KMS-11 (cell line): ENCODE results near the gene COA1.
"Not testable (repeated sequence)": the region's sequence is repeated elsewhere in the genome, so short reads cannot be mapped to it uniquely, and the experiment has no call there.

ENCODE experiments used
- H2AFZ ChIP-seq: fragments of 200-600 bp; sonication (generic); 2 replicates; pipeline ENCODE4 v1.6.1; 2016; ENCODE audit warnings: antibody characterized with exemption, mixed run types, low read depth
- H3K27ac ChIP-seq: fragments of 200-600 bp; sonication (generic); 2 replicates; pipeline ENCODE4 v1.6.1; 2016; ENCODE audit warnings: mild to moderate bottlenecking, mixed run types
- H3K27me3 ChIP-seq: fragments of 200-600 bp; sonication (generic); 2 replicates; pipeline ENCODE4 v1.6.1; 2017; ENCODE audit warnings: mild to moderate bottlenecking, low read depth, mixed run types, moderate library complexity; ENCODE audit not compliant: insufficient read depth
- H3K36me3 ChIP-seq: fragments of 200-600 bp; sonication (generic); 2 replicates; pipeline ENCODE4 v1.6.1; 2017; ENCODE audit warnings: mild to moderate bottlenecking, mixed run types; ENCODE audit not compliant: insufficient read depth
- H3K4me1 ChIP-seq: fragments of 200-600 bp; sonication (generic); 2 replicates; pipeline ENCODE4 v1.6.1; 2016; ENCODE audit warnings: mild to moderate bottlenecking, low read depth, mixed run types; ENCODE audit not compliant: poor library complexity, severe bottlenecking
- H3K4me2 ChIP-seq: fragments of 200-600 bp; sonication (generic); 2 replicates; pipeline ENCODE4 v1.7.0; 2016; ENCODE audit warnings: mild to moderate bottlenecking, mixed run types
- H3K4me3 ChIP-seq: fragments of 200-600 bp; sonication (generic); IDR thresholded peaks from 2 replicates; pipeline ENCODE4 v1.6.1; 2017; ENCODE audit warnings: low read depth, low read length, mixed read lengths; ENCODE audit not compliant: insufficient read depth
- H3K79me2 ChIP-seq: fragments of 200-600 bp; sonication (generic); 2 replicates; pipeline ENCODE4 v1.6.1; 2016; ENCODE audit warnings: low read depth, mixed run types; ENCODE audit not compliant: insufficient read depth
- H3K9ac ChIP-seq: fragments of 200-600 bp; sonication (generic); 2 replicates; pipeline ENCODE4 v1.6.1; 2016; ENCODE audit warnings: mild to moderate bottlenecking, mixed run types
- H4K20me1 ChIP-seq: fragments of 200-600 bp; sonication (generic); 2 replicates; pipeline ENCODE4 v1.6.1; 2016; ENCODE audit warnings: mild to moderate bottlenecking, mixed run types; ENCODE audit not compliant: insufficient read depth
- CTCF ChIP-seq: fragments of 200-600 bp; sonication (generic); conservative IDR thresholded peaks from 2 replicates; pipeline ENCODE4 v1.6.1; 2017; ENCODE audit warnings: low read depth, mild to moderate bottlenecking, antibody characterized with exemption, low read length, moderate library complexity, mixed read lengths

COA1 gene, protein sequence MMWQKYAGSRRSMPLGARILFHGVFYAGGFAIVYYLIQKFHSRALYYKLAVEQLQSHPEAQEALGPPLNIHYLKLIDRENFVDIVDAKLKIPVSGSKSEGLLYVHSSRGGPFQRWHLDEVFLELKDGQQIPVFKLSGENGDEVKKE

DNA sequence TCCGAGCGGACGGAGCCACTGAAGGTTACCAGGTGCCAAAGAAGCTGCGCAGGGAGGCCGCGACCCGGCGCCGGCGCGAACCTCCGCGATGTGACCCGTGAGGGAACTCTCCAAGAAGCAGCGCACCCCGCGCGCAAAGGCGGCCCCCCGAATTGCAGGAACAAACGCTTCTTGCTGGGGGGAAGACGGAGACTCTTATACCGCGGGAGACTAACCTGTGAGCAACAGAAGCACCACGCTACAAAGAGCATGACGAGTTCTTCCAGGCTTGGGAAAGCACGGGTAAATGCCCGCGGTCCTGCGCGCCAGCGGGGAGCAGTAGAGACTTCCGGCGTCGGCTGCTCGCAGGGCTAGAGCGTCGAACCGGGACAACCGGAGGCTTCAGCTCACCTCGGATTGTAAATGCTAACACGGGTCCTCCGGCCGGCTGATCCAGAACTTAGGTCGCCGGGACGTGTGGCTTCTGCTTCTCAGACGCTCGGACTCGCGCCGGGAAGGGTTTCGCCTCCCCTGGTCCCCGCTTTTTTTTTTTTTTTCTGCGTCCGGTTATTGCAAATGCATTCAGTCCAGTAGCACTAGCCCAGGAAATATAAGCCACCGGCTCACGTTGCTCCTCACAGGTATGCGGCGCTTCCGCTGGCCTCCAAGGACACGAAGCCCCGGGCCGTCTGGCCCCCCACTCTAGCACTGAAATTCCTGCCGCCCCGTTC, at the start of gene COA1:
Gene COA1 (minus strand): TSS at position 310 of the 710 bp plus-strand sequence. CDS start 80,909 bp downstream, outside the sequence.
- H3K36me3 ChIP-seq, result no peaks in the 10 kb centered on the region; the same call in 1 of the 2 replicates
- H3K4me3 ChIP-seq, result peak within 1 kb of the TSS; percentile 68
- H3K4me2 ChIP-seq, result peak within 1 kb of the TSS; percentile 98
- H2AFZ ChIP-seq, result peak within 1 kb of the TSS; percentile 99
- no peaks in the 10 kb centered on the region for H3K27me3 ChIP-seq
- peak within 1 kb of the TSS; percentile 82 for H3K9ac ChIP-seq
- H3K79me2 ChIP-seq, result peaks cover 46% of the 10 kb centered on the region
- H3K4me1 ChIP-seq, result peaks cover 39% of the 10 kb centered on the region
- peaks cover 10% of the 10 kb centered on the region; the same call in 1 of the 2 replicates for H4K20me1 ChIP-seq
- TF ChIP-seq CTCF, result 0 out of 2 replicates have a peak, but pooled peaks have one; percentile 23
- H3K27ac ChIP-seq, result peak within 1 kb of the TSS; percentile 66

DNA sequence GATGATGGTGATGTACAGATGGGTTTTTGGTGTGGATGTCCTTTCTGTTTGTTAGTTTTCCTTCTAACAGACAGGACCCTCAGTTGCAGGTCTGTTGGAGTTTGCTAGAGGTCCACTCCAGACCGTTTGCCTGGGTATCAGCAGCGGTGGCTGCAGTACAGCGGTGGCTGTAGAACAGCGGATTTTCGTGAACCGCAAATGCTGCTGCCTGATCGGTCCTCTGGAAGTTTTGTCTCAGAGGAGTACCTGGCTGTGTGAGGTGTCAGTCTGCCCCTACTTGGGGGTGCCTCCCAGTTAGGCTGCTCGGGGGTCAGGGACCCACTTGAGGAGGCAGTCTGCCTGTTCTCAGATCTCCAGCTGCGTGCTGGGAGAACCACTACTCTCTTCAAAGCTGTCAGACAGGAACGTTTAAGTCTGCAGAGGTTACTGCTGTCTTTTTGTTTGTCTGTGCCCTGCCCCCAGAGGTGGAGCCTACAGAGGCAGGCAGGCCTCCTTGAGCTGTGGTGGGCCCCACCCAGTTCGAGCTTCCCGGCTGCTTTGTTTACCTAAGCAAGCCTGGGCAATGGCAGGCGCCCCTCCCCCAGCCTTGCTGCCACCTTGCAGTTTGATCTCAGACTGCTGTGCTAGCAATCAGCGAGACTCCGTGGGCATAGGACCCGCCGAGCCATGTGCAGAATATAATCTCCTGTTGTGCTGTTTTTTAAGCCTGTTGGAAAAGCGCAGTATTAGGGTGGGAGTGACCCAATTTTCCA, 49.1 kb upstream of the COA1 start:
- not testable (repeated sequence) for H3K27me3 ChIP-seq, H3K79me2 ChIP-seq, H4K20me1 ChIP-seq, H3K27ac ChIP-seq, H3K4me1 ChIP-seq, H3K9ac ChIP-seq, H3K4me2 ChIP-seq, H3K4me3 ChIP-seq, H3K36me3 ChIP-seq, H2AFZ ChIP-seq

- not testable (repeated sequence) for H3K79me2 ChIP-seq, H3K9ac ChIP-seq, H3K4me3 ChIP-seq
These were observed 45.9 kb upstream of the COA1 start for GRCh38 chr7:43775255-43775654.

GRCh38 chr7:43773268-43773667, 43.9 kb upstream of the COA1 start:
- not testable (repeated sequence) for H2AFZ ChIP-seq, H3K27ac ChIP-seq

More at GRCh38 chr7:43775255-43775654, 45.9 kb upstream of the COA1 start:
- H4K20me1 ChIP-seq, H3K4me2 ChIP-seq, H2AFZ ChIP-seq, H3K27me3 ChIP-seq, H3K4me1 ChIP-seq, H3K27ac ChIP-seq, H3K36me3 ChIP-seq: not testable (repeated sequence)

GRCh38 chr7:43771573-43771972, 42.2 kb upstream of the COA1 start:
- Histone ChIP-seq H3K27me3 (no peaks in the 10 kb centered on the region), H3K4me3 (no peak overlapping the region), H3K27ac (no peak overlapping the region), H3K9ac (no peak overlapping the region), H2AFZ (no peak overlapping the region), H3K36me3 (no peaks in the 10 kb centered on the region), H4K20me1 (no peaks in the 10 kb centered on the region), H3K4me2 (no peak overlapping the region), H3K79me2 (no peaks in the 10 kb centered on the region), H3K4me1 (no peaks in the 10 kb centered on the region)
- no peak for TF ChIP-seq CTCF

More at GRCh38 chr7:43773268-43773667, 43.9 kb upstream of the COA1 start:
- H3K79me2 ChIP-seq, H3K9ac ChIP-seq, H3K4me2 ChIP-seq, H4K20me1 ChIP-seq, H3K4me3 ChIP-seq, H3K4me1 ChIP-seq, H3K36me3 ChIP-seq, H3K27me3 ChIP-seq: not testable (repeated sequence)
